HepG2 (cell line): Measurements from ENCODE around the gene GRID1. TPM values are rescaled to one million over a fixed set of nuclear protein-coding genes. Genes with fewer than 3 reads are reported as not detected.

Experiments
- ATAC-seq: fragments of 200-7000 bp; cut with Tn5 transposase; 3 replicates; pipeline ENCODE4 v1.9.1; 2020; ENCODE audit warnings: mild to moderate bottlenecking, moderate library complexity
- BruUV-seq: library from RNA; stranded (reverse); fragments of 400-500 nt; replicated peaks from 2 replicates; lab custom pipeline; 2021; lab: Mats Ljungman, UMichigan
- CTCF ChIA-PET: fragments of 300-600 bp; formaldehyde crosslinking; extraction: SDS; loops from one replicate; lab custom pipeline; 2021; ENCODE audit warnings: low total read pairs, inconsistent platforms, low intra/inter-chr PET ratio; lab: Yijun Ruan, JAX
- POLR2A ChIA-PET: fragments of 350-600 bp; sonication (Branson Sonifier 250); formaldehyde crosslinking; loops from one replicate; lab custom pipeline; 2020; ENCODE audit warnings: antibody characterized with exemption, inconsistent platforms; lab: Yijun Ruan, JAX
- DNase-seq: peaks from one replicate; pipeline ENCODE4 v3.0.0-alpha.2; 2015; ENCODE audit warnings: low spot score
- FAIRE-seq: peaks from 3 replicates; lab custom pipeline; 2011; peaks lifted over from hg19 to GRCh38; lab: Jason Lieb, UNC
- H2AFZ ChIP-seq: one replicate; pipeline ENCODE4 v1.6.1; 2011; ENCODE audit warnings: low read length, inconsistent platforms
- H3K27ac ChIP-seq: fragments of 300-600 bp; 3 replicates; pipeline ENCODE4 v1.8.0; 2011; ENCODE audit warnings: mixed run types, mild to moderate bottlenecking, mixed read lengths, low read length, inconsistent platforms; ENCODE audit not compliant: insufficient read depth; ENCODE audit errors: extremely low read length
- H3K27me3 ChIP-seq, 2 experiments: fragments of 200-600 bp in 1 of 2; 2 replicates in 1 of 2; 3 replicates in 1 of 2; pipeline versions ENCODE4 v1.6.0 to v1.8.0; 2011; ENCODE audit warnings: low read length in 2 of 2, mild to moderate bottlenecking in 2 of 2, moderate library complexity in 2 of 2, inconsistent platforms in 1 of 2; ENCODE audit not compliant: insufficient read depth in 2 of 2, control insufficient read depth in 1 of 2
- H3K36me3 ChIP-seq, 2 experiments: fragments of 200-600 bp in 1 of 2; replicated peaks in 1 of 2; 2 replicates in 1 of 2; 3 replicates in 1 of 2; pipeline versions ENCODE4 v1.5.1 to v1.8.0; 2011; ENCODE audit warnings: low read length in 2 of 2, inconsistent platforms in 1 of 2; ENCODE audit not compliant: insufficient read depth in 2 of 2, control insufficient read depth in 1 of 2
- H3K4me1 ChIP-seq: 2 replicates; pipeline ENCODE4 v1.5.1; 2012; ENCODE audit warnings: low read length, inconsistent platforms; ENCODE audit not compliant: insufficient read depth
- H3K4me2 ChIP-seq: 2 replicates; pipeline ENCODE4 v1.6.0; 2011; ENCODE audit warnings: low read depth, low read length, inconsistent platforms
- H3K4me3 ChIP-seq, 3 experiments: fragments of 200-600 bp in 1 of 3; sonication (generic), shearing (Covaris generic) in 1 of 3; replicated peaks in 1 of 3; 2 replicates each; pipeline ENCODE4 v1.5.1; 2011 to 2016; ENCODE audit warnings: low read length in 3 of 3, inconsistent platforms in 2 of 3, low read depth in 2 of 3, mild to moderate bottlenecking in 2 of 3, control low read depth in 1 of 3, mixed read lengths in 1 of 3; ENCODE audit not compliant: insufficient read depth in 1 of 3
- H3K79me2 ChIP-seq: one replicate; pipeline ENCODE4 v1.6.1; 2011; ENCODE audit warnings: low read length, inconsistent platforms; ENCODE audit not compliant: insufficient read depth
- H3K9ac ChIP-seq: 2 replicates; pipeline ENCODE4 v1.6.0; 2011; ENCODE audit warnings: mild to moderate bottlenecking, low read depth, low read length, inconsistent platforms; ENCODE audit not compliant: insufficient read depth
- H3K9me3 ChIP-seq: 2 replicates; pipeline ENCODE4 v1.5.1; 2012; ENCODE audit warnings: mild to moderate bottlenecking, low read length
- H4K20me1 ChIP-seq: 2 replicates; pipeline ENCODE4 v1.6.0; 2011; ENCODE audit warnings: inconsistent platforms, mild to moderate bottlenecking, low read length, moderate library complexity; ENCODE audit not compliant: insufficient read depth
- ATAD3A ChIP-seq: sonication (generic); formaldehyde crosslinking; IDR thresholded peaks from 2 replicates; pipeline ENCODE4 v1.4.0; 2020; ENCODE audit warnings: missing genetic modification reagents
- CBX2 ChIP-seq, 2 experiments: fragments of 200-600 bp in 1 of 2; sonication (generic); formaldehyde crosslinking in 1 of 2; IDR thresholded peaks; 2 replicates each; pipeline versions ENCODE4 v1.7.0 to v1.8.1; 2018 to 2022; ENCODE audit warnings: low read depth in 2 of 2, low read length in 1 of 2, mild to moderate bottlenecking in 1 of 2, missing genetic modification reagents in 1 of 2
- ELF3 ChIP-seq: IDR thresholded peaks from 2 replicates; pipeline ENCODE4 v1.6.1; 2016; ENCODE audit warnings: missing genetic modification reagents, missing compliant biosample characterization
- MAFF ChIP-seq: IDR thresholded peaks from 2 replicates; pipeline ENCODE4 v1.6.1; 2011; ENCODE audit warnings: low read depth, low read length, improper control_type of control experiment
- PAWR ChIP-seq: sonication (generic); formaldehyde crosslinking; IDR thresholded peaks from 2 replicates; pipeline ENCODE4 v1.4.0; 2020; ENCODE audit warnings: missing genetic modification reagents, mild to moderate bottlenecking, borderline replicate concordance
- SAFB2 ChIP-seq: sonication (generic); formaldehyde crosslinking; IDR thresholded peaks from 2 replicates; pipeline ENCODE4 v1.5.1; 2020; ENCODE audit warnings: missing genetic modification reagents, low read depth, mild to moderate bottlenecking, borderline replicate concordance
- SKI ChIP-seq: fragments of 450-650 bp; IDR thresholded peaks from one replicate; pipeline ENCODE4 v1.6.1; 2018; ENCODE audit warnings: mild to moderate bottlenecking; ENCODE audit not compliant: partially characterized antibody
- SNRNP70 ChIP-seq: fragments of 200-400 bp; formaldehyde crosslinking; IDR thresholded peaks from 2 replicates; pipeline ENCODE4 v1.6.1; 2017; ENCODE audit warnings: mild to moderate bottlenecking, low read depth, low read length, moderate library complexity
- SPEN ChIP-seq: sonication (generic); formaldehyde crosslinking; IDR thresholded peaks from 2 replicates; pipeline ENCODE4 v1.5.1; 2020; ENCODE audit warnings: low read depth, mild to moderate bottlenecking, missing genetic modification reagents
- ZBTB20 ChIP-seq: sonication (generic); formaldehyde crosslinking; IDR thresholded peaks from 2 replicates; pipeline ENCODE4 v1.8.1; 2023; ENCODE audit warnings: missing genetic modification reagents, low read depth, mild to moderate bottlenecking, borderline replicate concordance
- ZFP41 ChIP-seq: sonication (generic); formaldehyde crosslinking; IDR thresholded peaks from 2 replicates; pipeline ENCODE4 v1.4.0; 2020; ENCODE audit warnings: mild to moderate bottlenecking, missing genetic modification reagents, borderline replicate concordance
- ZNF577 ChIP-seq: sonication (generic); formaldehyde crosslinking; IDR thresholded peaks from 2 replicates; pipeline ENCODE4 v1.4.0; 2020; ENCODE audit warnings: mild to moderate bottlenecking, low read depth, missing genetic modification reagents, borderline replicate concordance
- WGBS: methylation state at CpG from one replicate; pipeline ENCODE4 v1.1.6; 2017; ENCODE audit warnings: low lambda C conversion rate; 5-methylcytosine and 5-hydroxymethylcytosine counted together
- in situ Hi-C: cut with HindIII; loops from 2 replicates; pipeline ENCODE4 v1.10.0; 2017; ENCODE audit warnings: low pct_unique_long_range_greater_than_20kb; ENCODE audit not compliant: extremely low pct_ligation_motif_present
- intact Hi-C: fragments of 100-400 bp; cut with micrococcal nuclease; formaldehyde crosslinking; loops from one replicate; pipeline ENCODE4 v1.10.0; 2022; ENCODE audit not compliant: unreplicated experiment
- polyA plus RNA-seq, 8 experiments: library from polyadenylated mRNA; depleted of rRNA in 3 of 8; stranded (reverse) in 7 of 8; unstranded in 1 of 8; fragments of >200 nt; fragmentation: Illumina TruSeq in 4 of 8; extraction: Trizol in 4 of 8; gene quantifications; 2 replicates each; pipeline versions ENCODE4 v1.2.1 to v1.2.3, GENCODE V29; 2011 to 2016; ENCODE audit warnings: low read depth in 4 of 8, missing spikeins in 1 of 8, mixed read lengths in 1 of 8; ENCODE audit not compliant: insufficient read depth in 1 of 8
- total RNA-seq, 5 experiments: library from RNA; depleted of rRNA; stranded (reverse); fragments of >200 nt; fragmentation: Illumina TruSeq; extraction: Trizol; gene quantifications; 2 replicates each; pipeline ENCODE4 v1.2.3, GENCODE V29; 2016; ENCODE audit warnings: low read depth in 1 of 5

GRID1 gene
- total and polyA plus RNA-seq, 2 of the 13 experiments (the other 11 are each of a cell fraction or from before 2014, with no cell fraction given): 0.05 TPM; not detected in 1

DNA sequence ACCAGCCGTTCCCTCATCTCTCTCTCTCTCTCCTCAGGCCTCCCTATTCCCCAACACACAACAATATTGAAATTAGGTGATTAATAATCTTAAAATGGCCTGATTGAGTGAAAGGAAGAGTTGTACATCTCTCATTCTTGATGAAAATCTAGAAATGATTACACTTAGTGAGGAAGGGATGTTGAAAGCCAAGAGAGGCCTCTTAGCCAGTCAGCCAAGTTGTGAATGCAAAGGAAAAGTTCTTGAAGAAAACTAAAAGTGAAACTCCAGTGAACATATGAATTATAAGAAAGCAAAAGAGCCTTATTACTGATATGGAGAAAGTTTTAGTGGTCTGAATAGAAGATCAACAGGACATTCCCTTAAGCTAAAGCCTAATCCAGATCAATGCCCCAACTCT, 695.1 kb downstream of the GRID1 start:
- no peak overlapping the region for H3K27ac ChIP-seq
- H3K4me1 ChIP-seq: no peaks in the 10 kb centered on the region
- in situ Hi-C loops (no loop called here), intact Hi-C loops (no loop called here)
- no peak overlapping the region for H2AFZ ChIP-seq
- H3K27me3 ChIP-seq: peaks cover 0 to 1% of the 10 kb centered on the region in 2 experiments; a peak in 1 of 5 replicates
- FAIRE-seq: no peak
- H3K4me2 ChIP-seq: no peak overlapping the region
- TF ChIP-seq CBX2 (IDR thresholded peaks at IDR 0.05; ENCODE audit: low read depth, low read length) (no peak), CBX2 (CRISPR knock-in tag; IDR thresholded peaks at IDR 0.05; ENCODE audit: low read depth) (no peak), ATAD3A (CRISPR knock-in tag) (no peak), MAFF (no peak), SPEN (CRISPR knock-in tag) (no peak), SAFB2 (CRISPR knock-in tag) (no peak), ZBTB20 (CRISPR knock-in tag) (no peak), SKI (no peak), ZNF577 (CRISPR knock-in tag) (no peak), ELF3 (CRISPR knock-in tag) (no peak), SNRNP70 (no peak), PAWR (CRISPR knock-in tag) (no peak), ZFP41 (CRISPR knock-in tag) (no peak)
- no TSS peak for BruUV-seq
- ChIA-PET CTCF (no interaction called here), POLR2A (no interaction called here)
- no peaks in the 10 kb centered on the region for H3K36me3 ChIP-seq
- no peak for DNase-seq
- H3K4me3 ChIP-seq: no peak overlapping the region
- H3K79me2 ChIP-seq: no peaks in the 10 kb centered on the region
- no peak overlapping the region for H3K9ac ChIP-seq
- 0% methylated on average over 1 of the region's 1 CpG for WGBS
- H3K9me3 ChIP-seq: no peaks in the 10 kb centered on the region
- no peaks in the 10 kb centered on the region for H4K20me1 ChIP-seq
- ATAC-seq: no peak
